ENCODE data around the gene NDUFA5.

DNA sequence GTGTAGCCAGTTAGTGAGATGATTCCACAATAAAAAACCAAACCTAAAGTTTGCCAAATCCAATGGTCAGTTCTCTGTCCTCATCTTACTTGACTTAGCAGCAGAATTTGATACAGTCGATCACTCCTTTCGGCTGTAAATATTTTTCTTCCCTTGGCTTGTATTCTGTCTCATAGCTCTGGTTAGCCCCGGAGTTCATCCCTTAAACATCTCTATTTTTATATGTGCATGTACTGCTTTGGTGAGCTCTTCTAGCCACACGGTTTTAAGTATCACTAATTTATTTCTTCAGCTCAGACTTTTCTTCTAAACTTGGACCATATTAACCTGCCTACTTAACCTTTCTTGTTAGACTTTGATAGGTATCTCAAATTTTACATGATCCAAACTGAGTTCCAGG lies 26.2 kb upstream of the NDUFA5 start:
- TF ChIP-seq, protein P1, sequence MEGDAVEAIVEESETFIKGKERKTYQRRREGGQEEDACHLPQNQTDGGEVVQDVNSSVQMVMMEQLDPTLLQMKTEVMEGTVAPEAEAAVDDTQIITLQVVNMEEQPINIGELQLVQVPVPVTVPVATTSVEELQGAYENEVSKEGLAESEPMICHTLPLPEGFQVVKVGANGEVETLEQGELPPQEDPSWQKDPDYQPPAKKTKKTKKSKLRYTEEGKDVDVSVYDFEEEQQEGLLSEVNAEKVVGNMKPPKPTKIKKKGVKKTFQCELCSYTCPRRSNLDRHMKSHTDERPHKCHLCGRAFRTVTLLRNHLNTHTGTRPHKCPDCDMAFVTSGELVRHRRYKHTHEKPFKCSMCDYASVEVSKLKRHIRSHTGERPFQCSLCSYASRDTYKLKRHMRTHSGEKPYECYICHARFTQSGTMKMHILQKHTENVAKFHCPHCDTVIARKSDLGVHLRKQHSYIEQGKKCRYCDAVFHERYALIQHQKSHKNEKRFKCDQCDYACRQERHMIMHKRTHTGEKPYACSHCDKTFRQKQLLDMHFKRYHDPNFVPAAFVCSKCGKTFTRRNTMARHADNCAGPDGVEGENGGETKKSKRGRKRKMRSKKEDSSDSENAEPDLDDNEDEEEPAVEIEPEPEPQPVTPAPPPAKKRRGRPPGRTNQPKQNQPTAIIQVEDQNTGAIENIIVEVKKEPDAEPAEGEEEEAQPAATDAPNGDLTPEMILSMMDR (conservative IDR thresholded peaks at IDR 0.05 in 1 of 2, IDR thresholded peaks at IDR 0.05 in 1 of 2; ENCODE audit: low read depth in 1 of 2, low read length in 2 of 2) = no peak
- TF ChIP-seq EZH2 (IDR thresholded peaks at IDR 0.05; ENCODE audit: low read length, missing control alignments) = no peak

Measured in fibroblast of lung (primary cell).